ENCODE measurements around the gene IGIP. TPM values are rescaled to one million over a fixed set of nuclear protein-coding genes. Genes with fewer than 3 reads are reported as not detected.

Gene IGIP
- total and polyA plus RNA-seq, 2 donors (not counting 1 experiment from before 2014, with no cell fraction given), result 1.3 to 9.9 TPM

GRCh38 chr5:140083650-140084049, 42.1 kb upstream of the IGIP start:
- no peaks in the 10 kb centered on the region for H3K79me2 ChIP-seq (ENCODE audit: control insufficient read depth, insufficient read depth, low read length)
- no peak for ATAC-seq (ENCODE audit: low read depth)
- Mint-ChIP-seq H3K4me1 (no peaks in the 10 kb centered on the region), H3K27me3 (peaks cover 37% of the 10 kb centered on the region), H3K4me3 (no peak overlapping the region), H3K9me3 (ENCODE audit: insufficient read depth) (no peaks in the 10 kb centered on the region), H3K27ac (no peak overlapping the region)
- H3K36me3 ChIP-seq (replicated peaks in 1 of 2; ENCODE audit: control extremely low read depth in 1 of 2, control insufficient read depth in 1 of 2, extremely low read depth in 1 of 2, insufficient read depth in 2 of 2, low read length in 1 of 2), result no peaks in the 10 kb centered on the region
- no peak overlapping the region for H3K4me2 ChIP-seq (replicated peaks; ENCODE audit: low read depth, low read length, poor library complexity, severe bottlenecking)
- peaks cover 0 to 11% (median 7%) of the 10 kb centered on the region in 4 experiments for H3K27me3 ChIP-seq (replicated peaks in 1 of 4; ENCODE audit: control extremely low read depth in 1 of 4, control insufficient read depth in 3 of 4, insufficient read depth in 4 of 4, low read length in 3 of 4)
- no peaks in the 10 kb centered on the region for H4K20me1 ChIP-seq (ENCODE audit: control insufficient read depth, insufficient read depth, low read length, poor library complexity, severe bottlenecking)
- intact Hi-C loops (cut with micrococcal nuclease), result no loop called here
- POLR2A ChIA-PET, result no interaction called here
- TF ChIP-seq CTCF (IDR thresholded peaks at IDR 0.05), result no peak
- TF ChIP-seq EZH2 (IDR thresholded peaks at IDR 0.05; ENCODE audit: borderline replicate concordance, insufficient read depth, low read depth, low read length, poor library complexity, severe bottlenecking), result no peak
- H3K4me3 ChIP-seq (ENCODE audit: control extremely low read depth in 1 of 5, extremely low read depth in 1 of 5, insufficient read depth in 1 of 5, low read depth in 2 of 5, low read length in 4 of 5), result no peak overlapping the region
- CTCF ChIA-PET, result interaction anchor here (0.6 to 1.4 kb wide), 2 partner anchors 11 to 62 kb away, joined by 3 read pairs; no protein-coding TSS in a partner anchor
- no peak overlapping the region for H3K9ac ChIP-seq (ENCODE audit: low read length)
- no peak overlapping the region for H2AFZ ChIP-seq (ENCODE audit: insufficient read depth, low read depth, low read length, poor library complexity, severe bottlenecking)
- DNase-seq, result no peak
- no peaks in the 10 kb centered on the region for H3K9me3 ChIP-seq (ENCODE audit: control extremely low read depth in 1 of 3, control insufficient read depth in 2 of 3, insufficient read depth in 1 of 3, low read length in 2 of 3)
- no peak overlapping the region for H3K27ac ChIP-seq (ENCODE audit: low read length in 2 of 2)
- H3K4me1 ChIP-seq (ENCODE audit: control insufficient read depth in 2 of 2, insufficient read depth in 2 of 2, low read length in 2 of 2), result no peaks in the 10 kb centered on the region
- no CpG with 5 or more reads among the region's 1 CpG for WGBS (ENCODE audit: insufficient coverage)

- Mint-ChIP-seq H3K4me1 (no peaks in the 10 kb centered on the region), H3K4me3 (no peak overlapping the region), H3K27me3 (peaks cover 38% of the 10 kb centered on the region), H3K27ac (no peak overlapping the region), H3K9me3 (ENCODE audit: insufficient read depth) (no peaks in the 10 kb centered on the region)
- Histone ChIP-seq H3K4me1 (ENCODE audit: control insufficient read depth in 2 of 2, insufficient read depth in 2 of 2, low read length in 2 of 2) (no peaks in the 10 kb centered on the region), H3K9ac (ENCODE audit: low read length) (no peak overlapping the region), H3K9me3 (ENCODE audit: control extremely low read depth in 1 of 3, control insufficient read depth in 2 of 3, insufficient read depth in 1 of 3, low read length in 2 of 3) (peaks cover 0 to 2% (median 0%) of the 10 kb centered on the region in 3 donors), H3K27me3 (replicated peaks in 1 of 4; ENCODE audit: control extremely low read depth in 1 of 4, control insufficient read depth in 3 of 4, insufficient read depth in 4 of 4, low read length in 3 of 4) (peaks cover 0 to 10% (median 6%) of the 10 kb centered on the region in 4 experiments), H3K27ac (ENCODE audit: low read length in 2 of 2) (no peak overlapping the region), H3K79me2 (ENCODE audit: control insufficient read depth, insufficient read depth, low read length) (no peaks in the 10 kb centered on the region), H3K36me3 (replicated peaks in 1 of 2; ENCODE audit: control extremely low read depth in 1 of 2, control insufficient read depth in 1 of 2, extremely low read depth in 1 of 2, insufficient read depth in 2 of 2, low read length in 1 of 2) (no peaks in the 10 kb centered on the region), H3K4me3 (ENCODE audit: control extremely low read depth in 1 of 5, extremely low read depth in 1 of 5, insufficient read depth in 1 of 5, low read depth in 2 of 5, low read length in 4 of 5) (no peak overlapping the region), H4K20me1 (ENCODE audit: control insufficient read depth, insufficient read depth, low read length, poor library complexity, severe bottlenecking) (no peaks in the 10 kb centered on the region), H2AFZ (ENCODE audit: insufficient read depth, low read depth, low read length, poor library complexity, severe bottlenecking) (no peak overlapping the region), H3K4me2 (replicated peaks; ENCODE audit: low read depth, low read length, poor library complexity, severe bottlenecking) (no peak overlapping the region)
- TF ChIP-seq EZH2 (IDR thresholded peaks at IDR 0.05; ENCODE audit: borderline replicate concordance, insufficient read depth, low read depth, low read length, poor library complexity, severe bottlenecking) (no peak), CTCF (IDR thresholded peaks at IDR 0.05) (no peak)
- CTCF ChIA-PET, result interaction anchor here (1.0 to 1.5 kb wide), 3 partner anchors 10 to 72 kb away, joined by 3 to 5 read pairs (median 3); no protein-coding TSS in a partner anchor
- intact Hi-C loops (cut with micrococcal nuclease), result no loop called here
- DNase-seq (no peak), ATAC-seq (ENCODE audit: low read depth) (no peak)
- POLR2A ChIA-PET, result no interaction called here
- 75% methylated on average over 4 of the region's 4 CpGs for WGBS (ENCODE audit: insufficient coverage)
Observed at GRCh38 chr5:140084541-140084940, 41.2 kb upstream of the IGIP start.
